ENCODE results near the gene PPP3CA. TPM values are rescaled to one million over a fixed set of nuclear protein-coding genes. Genes with fewer than 3 reads are reported as not detected.
A peak's percentile ranks its signal among the peaks of the same experiment; 100 is the strongest.

Gene PPP3CA
- total and polyA plus RNA-seq, 2 of the 13 experiments (the other 11 are each of a cell fraction or from before 2014, with no cell fraction given), result 4.8 to 13.2 TPM

DNA sequence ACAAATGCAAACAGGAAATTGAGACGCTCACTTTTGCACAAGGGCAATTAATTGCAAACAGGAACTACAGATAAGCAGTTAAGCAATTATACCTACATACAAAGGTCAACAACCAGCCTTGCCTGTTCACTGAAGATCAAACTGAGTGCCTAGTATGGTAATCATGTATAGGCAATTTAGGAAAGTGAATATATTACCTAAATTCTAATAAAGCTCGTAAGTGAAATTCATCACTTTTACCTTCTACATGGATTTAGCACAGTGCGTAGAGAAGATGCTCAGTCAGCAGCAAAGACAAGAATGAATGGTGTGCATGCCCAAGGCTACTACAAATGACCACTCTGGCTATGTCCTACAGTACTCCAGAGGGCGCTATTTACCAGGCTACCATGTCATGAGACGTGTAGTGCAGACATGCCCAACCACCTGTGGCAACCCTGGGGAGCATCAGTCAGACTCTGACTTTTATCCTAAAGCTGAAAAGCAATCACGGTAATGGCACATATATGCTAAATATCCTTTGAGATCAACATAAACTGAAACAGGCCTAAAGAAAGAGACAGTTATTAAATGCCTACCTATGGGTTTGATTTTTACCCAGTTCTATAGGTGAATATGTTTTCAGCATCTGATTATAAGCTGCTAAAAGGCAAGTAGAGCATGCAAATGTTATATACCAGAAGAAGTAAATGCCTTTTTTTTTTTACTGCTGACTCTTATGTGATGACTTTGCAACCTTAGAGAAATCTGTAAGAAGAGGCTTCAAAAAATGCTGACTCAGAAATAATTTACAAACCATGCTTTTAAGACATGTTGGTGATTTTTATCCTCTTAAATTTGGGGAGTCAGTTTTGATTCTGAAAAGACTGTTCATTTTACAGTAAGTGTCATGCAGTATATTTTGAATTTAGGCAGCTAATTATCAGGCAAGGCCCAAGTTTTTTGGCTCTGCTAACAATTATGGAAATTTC is 178.0 kb downstream of the PPP3CA start (continued):
- TF ChIP-seq, protein P1, sequence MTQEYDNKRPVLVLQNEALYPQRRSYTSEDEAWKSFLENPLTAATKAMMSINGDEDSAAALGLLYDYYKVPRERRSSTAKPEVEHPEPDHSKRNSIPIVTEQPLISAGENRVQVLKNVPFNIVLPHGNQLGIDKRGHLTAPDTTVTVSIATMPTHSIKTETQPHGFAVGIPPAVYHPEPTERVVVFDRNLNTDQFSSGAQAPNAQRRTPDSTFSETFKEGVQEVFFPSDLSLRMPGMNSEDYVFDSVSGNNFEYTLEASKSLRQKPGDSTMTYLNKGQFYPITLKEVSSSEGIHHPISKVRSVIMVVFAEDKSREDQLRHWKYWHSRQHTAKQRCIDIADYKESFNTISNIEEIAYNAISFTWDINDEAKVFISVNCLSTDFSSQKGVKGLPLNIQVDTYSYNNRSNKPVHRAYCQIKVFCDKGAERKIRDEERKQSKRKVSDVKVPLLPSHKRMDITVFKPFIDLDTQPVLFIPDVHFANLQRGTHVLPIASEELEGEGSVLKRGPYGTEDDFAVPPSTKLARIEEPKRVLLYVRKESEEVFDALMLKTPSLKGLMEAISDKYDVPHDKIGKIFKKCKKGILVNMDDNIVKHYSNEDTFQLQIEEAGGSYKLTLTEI (CRISPR knock-in tag; conservative IDR thresholded peaks at IDR 0.05), result no peak
- TF ChIP-seq GATAD2A (CRISPR knock-in tag; IDR thresholded peaks at IDR 0.05), result peak; percentile 64
- no peak for TF ChIP-seq ZBTB38 (CRISPR knock-in tag; IDR thresholded peaks at IDR 0.05)
- no peak; the same call in 1 of the 2 replicates for TF ChIP-seq CHD4 (IDR thresholded peaks at IDR 0.05; ENCODE audit: borderline replicate concordance, low read length)
- no peak for TF ChIP-seq TERF1 (CRISPR knock-in tag; IDR thresholded peaks at IDR 0.05)
- TF ChIP-seq ZFP36L1 (CRISPR knock-in tag; IDR thresholded peaks at IDR 0.05), result 0 out of 2 replicates have a peak, but pooled peaks have one; percentile 22
- TF ChIP-seq ZNF841 (CRISPR knock-in tag; IDR thresholded peaks at IDR 0.05; ENCODE audit: borderline replicate concordance), result no peak
- no peak for TF ChIP-seq ZUFSP (CRISPR knock-in tag; IDR thresholded peaks at IDR 0.05; ENCODE audit: borderline replicate concordance)
- TF ChIP-seq MXD1 (CRISPR knock-in tag; IDR thresholded peaks at IDR 0.05), result no peak
- TF ChIP-seq NR2F2 (IDR thresholded peaks at IDR 0.05; ENCODE audit: borderline replicate concordance, low read depth), result peak; percentile 58; the same call in 1 of the 2 replicates
- no peak for TF ChIP-seq NCOA5 (CRISPR knock-in tag; IDR thresholded peaks at IDR 0.05)
- no peak for TF ChIP-seq ZNF615 (CRISPR knock-in tag; IDR thresholded peaks at IDR 0.05; ENCODE audit: borderline replicate concordance)
- TF ChIP-seq EHMT2 (IDR thresholded peaks at IDR 0.05; ENCODE audit: borderline replicate concordance, low read depth, low read length), result peak; percentile 83; the same call in 1 of the 2 replicates
- TF ChIP-seq ZNF703 (CRISPR knock-in tag; IDR thresholded peaks at IDR 0.05; ENCODE audit: borderline replicate concordance), result no peak
- no peak for TF ChIP-seq NR1H2 (CRISPR knock-in tag; IDR thresholded peaks at IDR 0.05; ENCODE audit: borderline replicate concordance, low read depth)
- TF ChIP-seq JUND (CRISPR knock-in tag; IDR thresholded peaks at IDR 0.05), result no peak
- no peak for TF ChIP-seq SP1 (IDR thresholded peaks at IDR 0.05)
- no peak; the same call in 1 of the 2 replicates for TF ChIP-seq SP1 (CRISPR knock-in tag; IDR thresholded peaks at IDR 0.05)
- TF ChIP-seq DNMT1 (CRISPR knock-in tag; IDR thresholded peaks at IDR 0.05), result no peak
- TF ChIP-seq ZSCAN22 (CRISPR knock-in tag; IDR thresholded peaks at IDR 0.05), result no peak
- no peak for TF ChIP-seq EZH2 (conservative IDR thresholded peaks at IDR 0.05; ENCODE audit: low read depth, low read length)
- no peak for TF ChIP-seq FOXO4 (CRISPR knock-in tag; conservative IDR thresholded peaks at IDR 0.05)
- TF ChIP-seq ZNF768 (CRISPR knock-in tag; IDR thresholded peaks at IDR 0.05), result no peak
- no peak for TF ChIP-seq ZNF10 (CRISPR knock-in tag; IDR thresholded peaks at IDR 0.05; ENCODE audit: borderline replicate concordance, low read depth)
